ENCODE data around the gene CAPN1.
"Not testable (repeated sequence)": the region's sequence is repeated elsewhere in the genome, so short reads cannot be mapped to it uniquely, and the experiment has no call there.

Gene CAPN1

GRCh38 chr11:65216830-65217229 is 35.1 kb downstream of the CAPN1 start:
- no peak for DNase-seq

GRCh38 chr11:65217441-65218423 is 36.0 kb downstream of the CAPN1 start:
- no peak for DNase-seq

GRCh38 chr11:65218446-65218845 is 36.7 kb downstream of the CAPN1 start:
- DNase-seq: no peak

GRCh38 chr11:65219930-65220213 is 38.1 kb downstream of the CAPN1 start:
- DNase-seq: no peak

GRCh38 chr11:65221026-65221425 is 39.3 kb downstream of the CAPN1 start:
- no peak for DNase-seq

GRCh38 chr11:65223011-65223410 is 41.3 kb downstream of the CAPN1 start:
- no peak for DNase-seq

GRCh38 chr11:65224930-65225278 is 43.2 kb downstream of the CAPN1 start:
- DNase-seq: no peak

- peak in 19 of 51 donors; percentile 3 to 53 (median 24) for DNase-seq
Observed at GRCh38 chr11:65225279-65226102, 43.8 kb downstream of the CAPN1 start.

- DNase-seq: no peak
Observed at GRCh38 chr11:65226103-65226442, 44.3 kb downstream of the CAPN1 start.

GRCh38 chr11:65227879-65228278 is 46.2 kb downstream of the CAPN1 start:
- no peak for DNase-seq

- DNase-seq: no peak
Observed at GRCh38 chr11:65236194-65237059, 54.7 kb downstream of the CAPN1 start.

- DNase-seq: not testable (repeated sequence)
Observed at GRCh38 chr11:65238302-65238701, 56.6 kb downstream of the CAPN1 start.

- DNase-seq: no peak
Observed at GRCh38 chr11:65241134-65241533, 59.4 kb downstream of the CAPN1 start.

- DNase-seq: no peak
Observed at GRCh38 chr11:65241692-65242091, 60.0 kb downstream of the CAPN1 start.

- DNase-seq: no peak
Observed at GRCh38 chr11:65242389-65242788, 60.7 kb downstream of the CAPN1 start.

- no peak for DNase-seq
Observed at GRCh38 chr11:65243797-65244196, 62.1 kb downstream of the CAPN1 start.

- DNase-seq: not testable (repeated sequence)
Observed at GRCh38 chr11:65245046-65245445, 63.3 kb downstream of the CAPN1 start.

- DNase-seq: no peak
Observed at GRCh38 chr11:65246506-65246905, 64.8 kb downstream of the CAPN1 start.

GRCh38 chr11:65248184-65248710 is 66.5 kb downstream of the CAPN1 start:
- not testable (repeated sequence) for DNase-seq

- DNase-seq: no peak
Observed at GRCh38 chr11:65251476-65251875, 69.7 kb downstream of the CAPN1 start.

- no peak for DNase-seq
Observed at GRCh38 chr11:65254724-65255123, 73.0 kb downstream of the CAPN1 start.

- no peak for DNase-seq
Observed at GRCh38 chr11:65258988-65259387, 77.3 kb downstream of the CAPN1 start.
